Gastrocnemius medialis (tissue), 4 donors: ENCODE data around the gene SMARCC1. TPM values are rescaled to one million over a fixed set of nuclear protein-coding genes. Genes with fewer than 3 reads are reported as not detected.

Experiments
- ATAC-seq, 2 donors: fragments of 150-250 bp; one replicate each; pipeline ENCODE4 v1.9.1; 2016
- DNase-seq, 2 donors: peaks; one replicate each; pipeline ENCODE4 v3.0.0-alpha.2; 2019
- H3K27ac ChIP-seq, 4 donors: fragments of 200-600 bp; sonication (generic); 1 replicate in 1 of 4; 2 replicates in 3 of 4; pipeline ENCODE4 v1.5.1; 2016 to 2018; ENCODE audit warnings: mild to moderate bottlenecking in 2 of 4, moderate library complexity in 1 of 4
- H3K27me3 ChIP-seq, 3 donors: fragments of 200-600 bp; sonication (generic) in 2 of 3; 1 replicate in 1 of 3; 2 replicates in 2 of 3; pipeline versions ENCODE4 v1.5.1 to v1.6.0; 2016 to 2019; ENCODE audit warnings: mild to moderate bottlenecking in 1 of 3, moderate library complexity in 1 of 3
- H3K36me3 ChIP-seq, 2 donors: fragments of 200-600 bp; sonication (generic) in 1 of 2; one replicate each; pipeline ENCODE4 v1.5.1; 2017 to 2018
- H3K4me1 ChIP-seq, 2 donors: fragments of 200-600 bp; sonication (generic) in 1 of 2; one replicate each; pipeline ENCODE4 v1.5.1; 2016 to 2017; ENCODE audit warnings: mild to moderate bottlenecking in 2 of 2
- H3K4me3 ChIP-seq, 4 donors: fragments of 200-600 bp; sonication (generic) in 3 of 4; 1 replicate in 1 of 4; 2 replicates in 3 of 4; pipeline ENCODE4 v1.5.1; 2016 to 2019; ENCODE audit warnings: mild to moderate bottlenecking in 2 of 4
- H3K9me3 ChIP-seq, 3 donors: fragments of 200-600 bp; sonication (generic) in 2 of 3; 1 replicate in 1 of 3; 2 replicates in 2 of 3; pipeline ENCODE4 v1.5.1; 2016 to 2019
- POLR2A ChIP-seq, 2 donors: fragments of 450-650 bp; IDR thresholded peaks; one replicate each; pipeline ENCODE4 v1.6.1; 2017; ENCODE audit warnings: antibody characterized with exemption in 2 of 2, mild to moderate bottlenecking in 2 of 2, moderate library complexity in 2 of 2
- in situ Hi-C, 4 donors: fragments of 200-750 bp; cut with MboI; loops; one replicate each; pipeline versions ENCODE4 v1.15.0 to v1.8.0; 2017; ENCODE audit warnings: low sequenced_read_pairs in 4 of 4
- intact Hi-C: fragments of 100-400 bp; cut with DNase I; formaldehyde crosslinking; loops from one replicate; pipeline ENCODE4 v1.15.1; 2023; ENCODE audit warnings: low total_unique reads
- total RNA-seq, 4 donors: library from RNA; depleted of rRNA; stranded (reverse); fragments of >200 nt; gene quantifications; one replicate each; pipeline versions ENCODE4 v1.1.0 to v1.2.3, GENCODE V29; 2016
- TF ChIP-seq, protein P1 (sequence below), 5 experiments: fragments of 450-650 bp in 3 of 5; fragments of 200-600 bp in 2 of 5; sonication (generic) in 2 of 5; IDR thresholded peaks in 4 of 5; conservative IDR thresholded peaks in 1 of 5; 1 replicate in 4 of 5; 2 replicates in 1 of 5; pipeline ENCODE4 v1.5.1; 2016 to 2019; ENCODE audit warnings: antibody characterized with exemption in 5 of 5, mild to moderate bottlenecking in 3 of 5, moderate library complexity in 3 of 5

Gene SMARCC1
- total RNA-seq, 4 donors from 2014 or later, result 24.5 to 32.1 (median 28.1) TPM

DNA sequence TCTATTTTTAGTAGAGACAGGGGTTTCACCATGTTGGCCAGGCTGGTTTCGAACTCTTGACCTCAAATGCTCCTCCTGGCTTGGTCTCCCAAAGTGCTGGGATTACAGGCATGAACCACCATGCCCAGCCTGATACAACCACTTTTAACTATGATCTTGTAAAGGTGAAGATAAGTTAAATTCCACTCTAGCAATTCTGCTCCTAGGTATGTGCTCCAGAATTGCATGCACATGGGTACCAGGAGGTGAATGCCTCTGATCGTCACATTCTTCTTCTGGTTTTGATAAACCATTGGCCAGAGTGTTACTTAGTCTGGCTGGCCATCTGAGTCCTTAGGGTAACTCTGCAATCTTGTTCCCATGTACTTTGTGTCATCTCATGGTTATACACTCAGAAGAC, 225.3 kb downstream of the SMARCC1 start:
- TF ChIP-seq, protein P1, sequence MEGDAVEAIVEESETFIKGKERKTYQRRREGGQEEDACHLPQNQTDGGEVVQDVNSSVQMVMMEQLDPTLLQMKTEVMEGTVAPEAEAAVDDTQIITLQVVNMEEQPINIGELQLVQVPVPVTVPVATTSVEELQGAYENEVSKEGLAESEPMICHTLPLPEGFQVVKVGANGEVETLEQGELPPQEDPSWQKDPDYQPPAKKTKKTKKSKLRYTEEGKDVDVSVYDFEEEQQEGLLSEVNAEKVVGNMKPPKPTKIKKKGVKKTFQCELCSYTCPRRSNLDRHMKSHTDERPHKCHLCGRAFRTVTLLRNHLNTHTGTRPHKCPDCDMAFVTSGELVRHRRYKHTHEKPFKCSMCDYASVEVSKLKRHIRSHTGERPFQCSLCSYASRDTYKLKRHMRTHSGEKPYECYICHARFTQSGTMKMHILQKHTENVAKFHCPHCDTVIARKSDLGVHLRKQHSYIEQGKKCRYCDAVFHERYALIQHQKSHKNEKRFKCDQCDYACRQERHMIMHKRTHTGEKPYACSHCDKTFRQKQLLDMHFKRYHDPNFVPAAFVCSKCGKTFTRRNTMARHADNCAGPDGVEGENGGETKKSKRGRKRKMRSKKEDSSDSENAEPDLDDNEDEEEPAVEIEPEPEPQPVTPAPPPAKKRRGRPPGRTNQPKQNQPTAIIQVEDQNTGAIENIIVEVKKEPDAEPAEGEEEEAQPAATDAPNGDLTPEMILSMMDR (IDR thresholded peaks at IDR 0.05 in 4 of 5, conservative IDR thresholded peaks at IDR 0.05 in 1 of 5), result no peak
- no peak overlapping the region for H3K4me3 ChIP-seq
- DNase-seq, result no peak
- H3K36me3 ChIP-seq, result no peaks in the 10 kb centered on the region
- no peaks in the 10 kb centered on the region for H3K4me1 ChIP-seq
- no peaks in the 10 kb centered on the region for H3K27me3 ChIP-seq
- ATAC-seq, result no peak
- intact Hi-C loops, result no loop called here
- H3K9me3 ChIP-seq, result no peaks in the 10 kb centered on the region
- in situ Hi-C loops, result no loop called here
- H3K27ac ChIP-seq, result no peak overlapping the region

DNA sequence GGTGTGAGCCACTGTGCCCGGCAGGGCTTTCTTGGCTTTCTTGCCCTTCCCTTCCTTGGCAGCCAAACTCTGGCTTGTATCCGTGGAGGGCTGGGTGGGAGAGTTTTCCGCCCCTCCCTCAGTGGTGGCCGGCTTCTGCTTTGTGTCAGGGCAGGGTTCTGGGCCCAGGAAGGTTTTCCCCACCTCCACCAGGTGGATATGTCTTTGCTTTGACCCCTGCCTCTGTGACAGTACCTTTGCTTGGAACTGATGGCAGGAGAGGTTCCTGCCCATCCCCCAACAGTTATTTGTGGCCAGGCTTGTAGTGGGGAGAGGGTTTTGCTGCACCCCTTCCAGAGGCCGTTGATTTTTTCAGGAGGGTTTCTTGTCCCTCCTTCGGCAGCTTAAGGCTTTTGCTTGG, 227.4 kb downstream of the SMARCC1 start:
- no peak for TF ChIP-seq POLR2A (IDR thresholded peaks at IDR 0.05)
- TF ChIP-seq, protein P1 (IDR thresholded peaks at IDR 0.05 in 4 of 5, conservative IDR thresholded peaks at IDR 0.05 in 1 of 5), result no peak
- intact Hi-C loops, result no loop called here
- no peak for DNase-seq
- Histone ChIP-seq H3K9me3 (no peaks in the 10 kb centered on the region), H3K4me1 (no peaks in the 10 kb centered on the region), H3K36me3 (no peaks in the 10 kb centered on the region), H3K4me3 (no peak overlapping the region), H3K27me3 (no peaks in the 10 kb centered on the region), H3K27ac (no peak overlapping the region)
- no peak for ATAC-seq
- in situ Hi-C loops, result no loop called here

DNA sequence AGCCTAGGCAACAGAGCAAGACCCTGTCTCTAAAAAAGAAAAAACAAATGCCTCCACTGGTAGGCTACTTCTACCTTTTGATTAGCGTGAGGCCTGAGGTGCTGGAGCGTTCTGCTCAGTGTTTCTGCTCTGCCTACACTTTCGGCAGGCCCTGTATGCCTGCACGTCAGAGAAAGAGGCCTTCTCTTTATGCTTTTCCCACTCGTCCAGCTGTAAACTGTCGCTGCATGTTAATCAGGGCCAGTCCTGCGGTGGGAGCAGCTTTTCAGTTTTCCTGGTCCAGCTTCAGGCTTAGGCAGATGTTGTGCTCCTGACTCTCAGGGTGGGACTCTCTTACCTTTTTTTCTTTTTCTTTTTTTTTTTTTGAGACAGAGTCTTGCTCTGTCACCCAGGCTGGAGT, 228.3 kb downstream of the SMARCC1 start:
- no peaks in the 10 kb centered on the region for H3K9me3 ChIP-seq
- H3K4me1 ChIP-seq, result no peaks in the 10 kb centered on the region
- no peaks in the 10 kb centered on the region for H3K27me3 ChIP-seq
- no peak overlapping the region for H3K27ac ChIP-seq
- no peak for TF ChIP-seq POLR2A (IDR thresholded peaks at IDR 0.05)
- TF ChIP-seq, protein P1 (IDR thresholded peaks at IDR 0.05 in 4 of 5, conservative IDR thresholded peaks at IDR 0.05 in 1 of 5), result no peak
- no peak overlapping the region for H3K4me3 ChIP-seq
- DNase-seq (no peak), ATAC-seq (no peak)
- in situ Hi-C loops (no loop called here), intact Hi-C loops (no loop called here)
- H3K36me3 ChIP-seq, result no peaks in the 10 kb centered on the region

DNA sequence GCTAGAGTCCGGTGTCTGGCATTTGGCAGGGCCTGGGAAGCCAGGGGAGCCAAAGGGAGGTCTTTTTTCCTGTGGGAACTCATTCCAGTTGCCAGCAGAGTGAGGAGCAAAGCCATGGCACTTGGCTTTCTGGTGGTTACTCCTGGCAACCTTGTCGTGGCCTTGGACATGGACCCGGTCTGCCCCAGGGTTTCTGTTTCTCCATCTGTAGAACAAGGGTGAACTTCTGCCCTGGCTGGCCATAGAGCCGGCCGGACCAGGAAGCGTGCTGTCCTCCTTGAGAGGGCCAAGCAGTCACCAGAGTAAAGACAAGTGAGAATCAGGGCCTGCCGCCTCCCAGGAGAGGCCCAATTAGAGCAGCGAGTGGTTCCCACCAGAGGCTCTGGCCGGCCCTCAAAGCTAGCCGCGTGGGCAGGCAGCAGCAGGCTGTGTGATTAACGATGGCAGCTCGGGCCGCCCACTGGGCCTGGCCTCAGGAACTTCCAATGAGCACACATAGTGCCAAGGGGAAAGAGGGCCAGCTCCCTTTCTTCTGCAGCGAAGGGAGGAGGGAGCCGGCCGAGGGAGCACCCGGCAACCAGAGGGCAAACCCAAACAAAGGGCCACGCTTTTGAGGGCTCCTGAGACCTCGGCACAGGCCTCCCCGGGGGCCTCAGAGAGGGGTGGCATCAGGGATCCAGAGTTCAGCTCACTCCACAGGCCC, 239.1 kb downstream of the SMARCC1 start:
- Histone ChIP-seq H3K27me3 (no peaks in the 10 kb centered on the region), H3K4me3 (no peak overlapping the region), H3K27ac (no peak overlapping the region), H3K9me3 (no peaks in the 10 kb centered on the region), H3K4me1 (no peaks in the 10 kb centered on the region), H3K36me3 (no peaks in the 10 kb centered on the region)
- in situ Hi-C loops, result loop anchor here in 1 of 4 donors (25.0 kb wide), 1 partner anchor 445 kb away; no protein-coding TSS in a partner anchor
- DNase-seq (peak in 1 of 2 donors; percentile 13), ATAC-seq (no peak)
- intact Hi-C loops, result no loop called here
- TF ChIP-seq, protein P1 (IDR thresholded peaks at IDR 0.05 in 4 of 5, conservative IDR thresholded peaks at IDR 0.05 in 1 of 5), result no peak
- TF ChIP-seq POLR2A (IDR thresholded peaks at IDR 0.05), result no peak
